Measurements from ENCODE around the gene CFAP74.

The CFAP74 gene

GRCh38 chr1:2003541-2004131 lies at the start of gene CFAP74:
Gene CFAP74 (minus strand): TSS chr1:2003786. CDS start chr1:1990956, 12,830 bp downstream.
- DNase-seq (ENCODE audit: extremely low read depth in 1 of 2, low read depth in 1 of 2), result no peak

GRCh38 chr1:2053217-2053616 lies 49.6 kb upstream of the CFAP74 start:
- no peak for DNase-seq (ENCODE audit: extremely low read depth in 1 of 2, low read depth in 1 of 2)

- no peak for DNase-seq (ENCODE audit: extremely low read depth in 1 of 2, low read depth in 1 of 2)
Observed at GRCh38 chr1:2052756-2053155, 49.2 kb upstream of the CFAP74 start.

- DNase-seq (ENCODE audit: extremely low read depth in 1 of 2, low read depth in 1 of 2), result no peak
Observed at GRCh38 chr1:2052054-2052679, 48.6 kb upstream of the CFAP74 start.

GRCh38 chr1:2050793-2051682 lies 47.5 kb upstream of the CFAP74 start:
- no peak for DNase-seq (ENCODE audit: extremely low read depth in 1 of 2, low read depth in 1 of 2)

- peak in 1 of 2 donors; percentile 11 for DNase-seq (ENCODE audit: extremely low read depth in 1 of 2, low read depth in 1 of 2)
Observed at GRCh38 chr1:2050461-2050792, 46.8 kb upstream of the CFAP74 start.

- DNase-seq (ENCODE audit: extremely low read depth in 1 of 2, low read depth in 1 of 2), result peak; percentile 80 to 94
Observed at GRCh38 chr1:2049718-2050431, 46.3 kb upstream of the CFAP74 start, which contains the start of gene PRKCZ. Gene PRKCZ (plus strand): TSS chr1:2050411. CDS start chr1:2050631, 220 bp downstream.

GRCh38 chr1:2049225-2049717 lies 45.7 kb upstream of the CFAP74 start:
- no peak for DNase-seq (ENCODE audit: extremely low read depth in 1 of 2, low read depth in 1 of 2)

- DNase-seq (ENCODE audit: extremely low read depth in 1 of 2, low read depth in 1 of 2), result no peak
Observed at GRCh38 chr1:2047749-2048729, 44.5 kb upstream of the CFAP74 start.

- no peak for DNase-seq (ENCODE audit: extremely low read depth in 1 of 2, low read depth in 1 of 2)
Observed at GRCh38 chr1:2046953-2047748, 43.6 kb upstream of the CFAP74 start.

GRCh38 chr1:2046174-2046917 lies 42.8 kb upstream of the CFAP74 start:
- no peak for DNase-seq (ENCODE audit: extremely low read depth in 1 of 2, low read depth in 1 of 2)

- DNase-seq (ENCODE audit: extremely low read depth in 1 of 2, low read depth in 1 of 2), result no peak
Observed at GRCh38 chr1:2045468-2046173, 42.0 kb upstream of the CFAP74 start.

- DNase-seq (ENCODE audit: extremely low read depth in 1 of 2, low read depth in 1 of 2), result peak; percentile 36 to 73
Observed at GRCh38 chr1:2044510-2045319, 41.1 kb upstream of the CFAP74 start.

- no peak for DNase-seq (ENCODE audit: extremely low read depth in 1 of 2, low read depth in 1 of 2)
Observed at GRCh38 chr1:2043886-2044285, 40.3 kb upstream of the CFAP74 start.

GRCh38 chr1:2042830-2043773 lies 39.5 kb upstream of the CFAP74 start:
- no peak for DNase-seq (ENCODE audit: extremely low read depth in 1 of 2, low read depth in 1 of 2)

- no peak for DNase-seq (ENCODE audit: extremely low read depth in 1 of 2, low read depth in 1 of 2)
Observed at GRCh38 chr1:2041887-2042286, 38.3 kb upstream of the CFAP74 start.
